ENCODE data around the gene MRPL10. TPM values are rescaled to one million over a fixed set of nuclear protein-coding genes. Genes with fewer than 3 reads are reported as not detected.

The MRPL10 gene
- polyA plus RNA-seq, 1 donor: 48.4 TPM

Other genes starting within 250 kb of the MRPL10 start
- gene KPNB1, start 181.6 kb downstream of the MRPL10 start, polyA plus RNA-seq: 164 TPM
- 11.5 TPM for gene TBKBP1, start 137.4 kb downstream of the MRPL10 start, polyA plus RNA-seq
- gene TBX21, start 98.3 kb downstream of the MRPL10 start, polyA plus RNA-seq: 0.28 TPM
- gene OSBPL7, start 9.7 kb downstream of the MRPL10 start, polyA plus RNA-seq: 19.9 TPM
- 1.5 TPM for gene LRRC46, start 129 bp upstream of the MRPL10 start, polyA plus RNA-seq
- gene SCRN2, start 9.7 kb upstream of the MRPL10 start, polyA plus RNA-seq: 109 TPM
- 1.4 TPM for gene SP6, start 19.6 kb upstream of the MRPL10 start, polyA plus RNA-seq
- 17.9 TPM for gene SP2, start 64.7 kb upstream of the MRPL10 start, polyA plus RNA-seq
- gene PNPO, start 110.0 kb upstream of the MRPL10 start, polyA plus RNA-seq: 38.7 TPM
- gene PRR15L, start 126.3 kb upstream of the MRPL10 start, polyA plus RNA-seq: 133 TPM
- 200 TPM for gene CDK5RAP3, start 139.6 kb upstream of the MRPL10 start, polyA plus RNA-seq
- 13.2 TPM for gene COPZ2, start 206.3 kb upstream of the MRPL10 start, polyA plus RNA-seq
- gene NFE2L1, start 216.8 kb upstream of the MRPL10 start, polyA plus RNA-seq: 78.8 TPM

Measured in large intestine (tissue), 1 donor.